Activated CD8-positive, alpha-beta memory T cell treated with anti-CD3 and anti-CD28 coated beads, Interleukin-2, amount 50 U/mL, for 48 hours (primary cell): ENCODE results near the gene MCF2.
"Not testable (repeated sequence)": the region's sequence is repeated elsewhere in the genome, so short reads cannot be mapped to it uniquely, and the experiment has no call there.

Experiments
- DNase-seq: peaks from one replicate; pipeline ENCODE4 v3.0.0-alpha.2; 2020

MCF2 gene

GRCh38 chrX:139708067-139708466 lies at the start of gene MCF2:
MCF2 (minus strand) TSS chrX:139708167; CDS start chrX:139651744, 56,423 bp downstream.
- no peak for DNase-seq

GRCh38 chrX:139751053-139751452 lies 43.1 kb upstream of the MCF2 start:
- DNase-seq = no peak

- DNase-seq = no peak
These were observed 42.4 kb upstream of the MCF2 start for GRCh38 chrX:139750390-139750789.

GRCh38 chrX:139739138-139739537 lies 31.2 kb upstream of the MCF2 start:
- DNase-seq = no peak

GRCh38 chrX:139738581-139738980 lies 30.6 kb upstream of the MCF2 start:
- no peak for DNase-seq

GRCh38 chrX:139736151-139736550 lies 28.2 kb upstream of the MCF2 start:
- no peak for DNase-seq

GRCh38 chrX:139734996-139735395 lies 27.0 kb upstream of the MCF2 start:
- DNase-seq = no peak

- no peak for DNase-seq
These were observed 17.8 kb upstream of the MCF2 start for GRCh38 chrX:139725720-139726119.

- no peak for DNase-seq
These were observed 16.7 kb upstream of the MCF2 start for GRCh38 chrX:139724626-139725025.

GRCh38 chrX:139720979-139721378 lies 13.0 kb upstream of the MCF2 start:
- DNase-seq = no peak

GRCh38 chrX:139720136-139720535 lies 12.2 kb upstream of the MCF2 start:
- no peak for DNase-seq

- DNase-seq = no peak
These were observed 5.3 kb downstream of the MCF2 start for GRCh38 chrX:139702658-139703057.

GRCh38 chrX:139692908-139693307 lies 15.1 kb downstream of the MCF2 start:
- DNase-seq = no peak

GRCh38 chrX:139692506-139692849 lies 15.5 kb downstream of the MCF2 start:
- no peak for DNase-seq

GRCh38 chrX:139691843-139692505 lies 16.0 kb downstream of the MCF2 start:
- DNase-seq = no peak

GRCh38 chrX:139691493-139691842 lies 16.5 kb downstream of the MCF2 start:
- DNase-seq = no peak

- not testable (repeated sequence) for DNase-seq
These were observed 22.8 kb downstream of the MCF2 start for GRCh38 chrX:139685175-139685574.

- DNase-seq = no peak
These were observed 27.6 kb downstream of the MCF2 start for GRCh38 chrX:139680356-139680755.

GRCh38 chrX:139647597-139647996 lies 60.4 kb downstream of the MCF2 start:
- no peak for DNase-seq

GRCh38 chrX:139642241-139642927 lies 65.6 kb downstream of the MCF2 start:
- no peak for DNase-seq

- no peak for DNase-seq
These were observed 67.7 kb downstream of the MCF2 start for GRCh38 chrX:139640259-139640658.

GRCh38 chrX:139639253-139639652 lies 68.7 kb downstream of the MCF2 start:
- DNase-seq = no peak

- DNase-seq = no peak
These were observed 107.9 kb downstream of the MCF2 start for GRCh38 chrX:139600105-139600504.

GRCh38 chrX:139596068-139596467 lies 111.9 kb downstream of the MCF2 start:
- DNase-seq = no peak

- DNase-seq = no peak
These were observed 122.4 kb downstream of the MCF2 start for GRCh38 chrX:139585613-139586012.
